IMR-90 (cell line): ENCODE data around the gene VASN. TPM values are rescaled to one million over a fixed set of nuclear protein-coding genes. Genes with fewer than 3 reads are reported as not detected.

ENCODE experiments used
- ATAC-seq: fragments of 200-7000 bp; cut with Tn5 transposase; 2 replicates; pipeline ENCODE4 v1.9.1; 2020; ENCODE audit warnings: low read depth, mild to moderate bottlenecking, moderate library complexity
- BruUV-seq: library from RNA; stranded (reverse); fragments of 400-500 nt; replicated peaks from 2 replicates; lab custom pipeline; 2021; lab: Mats Ljungman, UMichigan
- CTCF ChIA-PET: fragments of 300-600 bp; formaldehyde crosslinking; extraction: SDS; loops from one replicate; lab custom pipeline; 2021; ENCODE audit warnings: antibody characterized with exemption; lab: Yijun Ruan, JAX
- POLR2A ChIA-PET: fragments of 300-600 bp; sonication (Branson Sonifier 250); formaldehyde crosslinking; loops from one replicate; lab custom pipeline; 2022; ENCODE audit warnings: antibody characterized with exemption; ENCODE audit not compliant: unreplicated experiment; lab: Charles Lee
- DNase-seq: peaks from one replicate; pipeline ENCODE4 v3.0.0; 2013
- H2AFZ ChIP-seq: replicated peaks from 2 replicates; pipeline ENCODE3; 2013; ENCODE audit warnings: low read length, mild to moderate bottlenecking; ENCODE audit not compliant: poor library complexity
- H2AK5ac ChIP-seq: 2 replicates; pipeline ENCODE4 v1.6.1; 2013; ENCODE audit warnings: low read depth, low read length, inconsistent platforms
- H2AK9ac ChIP-seq: replicated peaks from 2 replicates; pipeline ENCODE3; 2013; ENCODE audit warnings: mild to moderate bottlenecking, low read depth, low read length, moderate library complexity; ENCODE audit not compliant: poor library complexity
- H2BK120ac ChIP-seq: 2 replicates; pipeline ENCODE4 v1.6.1; 2013; ENCODE audit warnings: low read depth, low read length, inconsistent platforms
- H2BK15ac ChIP-seq: 3 replicates; pipeline ENCODE4 v1.6.1; 2013; ENCODE audit warnings: low read depth, low read length, inconsistent platforms
- H2BK20ac ChIP-seq: 2 replicates; pipeline ENCODE4 v1.6.1; 2013; ENCODE audit warnings: low read depth, mild to moderate bottlenecking, inconsistent platforms, low read length, moderate library complexity
- H2BK5ac ChIP-seq: 2 replicates; pipeline ENCODE4 v1.6.1; 2013; ENCODE audit warnings: mild to moderate bottlenecking, low read depth, low read length, inconsistent platforms; ENCODE audit not compliant: poor library complexity, severe bottlenecking
- H3K14ac ChIP-seq: replicated peaks from 2 replicates; pipeline ENCODE4 v1.6.1; 2013; ENCODE audit warnings: low read depth, low read length, inconsistent platforms
- H3K18ac ChIP-seq: 2 replicates; pipeline ENCODE4 v1.6.1; 2013; ENCODE audit warnings: low read depth, low read length, control low read depth
- H3K23ac ChIP-seq: 2 replicates; pipeline ENCODE4 v1.6.1; 2013; ENCODE audit warnings: low read depth, low read length, inconsistent platforms
- H3K27ac ChIP-seq: 2 replicates; pipeline ENCODE4 v1.5.1; 2013; ENCODE audit warnings: mild to moderate bottlenecking, control low read depth, low read length; ENCODE audit not compliant: insufficient read depth
- H3K27me3 ChIP-seq: 2 replicates; pipeline ENCODE4 v1.6.1; 2013; ENCODE audit warnings: low read length; ENCODE audit not compliant: control insufficient read depth, insufficient read depth
- H3K36me3 ChIP-seq: 2 replicates; pipeline ENCODE4 v1.6.1; 2013; ENCODE audit warnings: low read length, mixed read lengths; ENCODE audit not compliant: control insufficient read depth, insufficient read depth
- H3K4ac ChIP-seq: 2 replicates; pipeline ENCODE4 v1.6.1; 2013; ENCODE audit warnings: low read depth, low read length, inconsistent platforms
- H3K4me1 ChIP-seq: 2 replicates; pipeline ENCODE4 v1.6.1; 2013; ENCODE audit warnings: low read length, mixed read lengths; ENCODE audit not compliant: control insufficient read depth, insufficient read depth
- H3K4me2 ChIP-seq: 2 replicates; pipeline ENCODE4 v1.6.1; 2013; ENCODE audit warnings: low read depth, mild to moderate bottlenecking, control low read depth, low read length, moderate library complexity
- H3K4me3 ChIP-seq: 2 replicates; pipeline ENCODE4 v1.5.1; 2013; ENCODE audit warnings: low read depth, mild to moderate bottlenecking, control low read depth, low read length, moderate library complexity; ENCODE audit not compliant: insufficient read depth
- H3K56ac ChIP-seq: 2 replicates; pipeline ENCODE4 v1.6.1; 2013; ENCODE audit warnings: low read length, inconsistent platforms; ENCODE audit not compliant: insufficient read depth; ENCODE audit errors: extremely low read depth
- H3K79me1 ChIP-seq, 2 experiments: 2 replicates each; pipeline ENCODE4 v1.6.1; 2013; ENCODE audit warnings: low read length in 2 of 2, inconsistent platforms in 1 of 2, low read depth in 1 of 2
- H3K9ac ChIP-seq: 2 replicates; pipeline ENCODE4 v1.6.1; 2013; ENCODE audit warnings: low read depth, low read length, control low read depth
- H3K9me1 ChIP-seq: 2 replicates; pipeline ENCODE4 v1.6.1; 2013; ENCODE audit warnings: low read length, inconsistent platforms; ENCODE audit not compliant: insufficient read depth
- H3K9me3 ChIP-seq: 2 replicates; pipeline ENCODE4 v1.6.1; 2013; ENCODE audit warnings: low read length; ENCODE audit not compliant: control insufficient read depth, insufficient read depth
- H4K20me1 ChIP-seq: 2 replicates; pipeline ENCODE4 v1.6.1; 2013; ENCODE audit warnings: low read length, inconsistent platforms; ENCODE audit not compliant: insufficient read depth
- H4K5ac ChIP-seq: 2 replicates; pipeline ENCODE4 v1.6.1; 2013; ENCODE audit warnings: mild to moderate bottlenecking, low read depth, low read length, control low read depth
- H4K8ac ChIP-seq, 2 experiments: 2 replicates each; pipeline ENCODE4 v1.6.1; 2013; ENCODE audit warnings: low read depth in 2 of 2, low read length in 2 of 2, control low read depth in 1 of 2, inconsistent platforms in 1 of 2
- H4K91ac ChIP-seq: 2 replicates; pipeline ENCODE4 v1.6.1; 2013; ENCODE audit warnings: low read depth, low read length, inconsistent platforms; ENCODE audit not compliant: insufficient read depth
- BHLHE40 ChIP-seq: fragments of 150-350 bp; IDR thresholded peaks from 2 replicates; pipeline ENCODE4 v1.6.1; 2016; ENCODE audit warnings: mild to moderate bottlenecking, low read depth, low read length
- CEBPB ChIP-seq: IDR thresholded peaks from 2 replicates; pipeline ENCODE4 v1.6.1; 2012; ENCODE audit warnings: low read depth, low read length, improper control_type of control experiment
- CHD1 ChIP-seq: IDR thresholded peaks from 2 replicates; pipeline ENCODE4 v1.6.1; 2012; ENCODE audit warnings: low read depth, low read length, improper control_type of control experiment
- FOS ChIP-seq: fragments of 150-350 bp; IDR thresholded peaks from 2 replicates; pipeline ENCODE4 v1.6.1; 2016; ENCODE audit warnings: low read depth, low read length
- MAFK ChIP-seq: IDR thresholded peaks from 2 replicates; pipeline ENCODE4 v1.6.1; 2012; ENCODE audit warnings: low read depth, low read length, improper control_type of control experiment
- MAZ ChIP-seq: IDR thresholded peaks from 2 replicates; pipeline ENCODE4 v1.6.1; 2012; ENCODE audit warnings: low read depth, mild to moderate bottlenecking, low read length, improper control_type of control experiment, moderate library complexity, borderline replicate concordance
- NFE2L2 ChIP-seq: fragments of 150-350 bp; IDR thresholded peaks from 2 replicates; pipeline ENCODE4 v1.6.1; 2016; ENCODE audit warnings: low read depth, mild to moderate bottlenecking, low read length
- POLR2A ChIP-seq: IDR thresholded peaks from 2 replicates; pipeline ENCODE4 v1.6.1; 2012; ENCODE audit warnings: mild to moderate bottlenecking, low read depth, low read length
- RAD21 ChIP-seq: IDR thresholded peaks from 2 replicates; pipeline ENCODE4 v1.6.1; 2012; ENCODE audit warnings: low read length, improper control_type of control experiment
- RCOR1 ChIP-seq: IDR thresholded peaks from 2 replicates; pipeline ENCODE4 v1.6.1; 2012; ENCODE audit warnings: mild to moderate bottlenecking, low read length, improper control_type of control experiment; ENCODE audit not compliant: insufficient replicate concordance
- RFX5 ChIP-seq: IDR thresholded peaks from 2 replicates; pipeline ENCODE4 v1.8.0; 2012; ENCODE audit warnings: low read depth, mild to moderate bottlenecking, low read length, moderate library complexity
- SMC3 ChIP-seq: fragments of 150-350 bp; IDR thresholded peaks from 2 replicates; pipeline ENCODE4 v1.6.1; 2016; ENCODE audit warnings: low read depth, mild to moderate bottlenecking, antibody characterized with exemption, low read length, moderate library complexity
- WGBS, 2 experiments: methylation state at CpG; one replicate each; pipeline versions ENCODE4 v1.1.5 to v1.1.7; 2013; ENCODE audit warnings: missing lambda C conversion rate in 2 of 2; ENCODE audit not compliant: insufficient read length in 1 of 2; ENCODE audit errors: extremely low coverage in 2 of 2; 5-methylcytosine and 5-hydroxymethylcytosine counted together
- dilution Hi-C: fragments of 300-500 bp; cut with HindIII; formaldehyde crosslinking; loops from one replicate; pipeline ENCODE4 v1.14.3; 2018; ENCODE audit warnings: low sequenced_read_pairs; ENCODE audit not compliant: unreplicated experiment
- in situ Hi-C: fragments of 300-500 bp; cut with MboI; formaldehyde crosslinking; loops from 3 replicates; pipeline ENCODE4 v1.14.3; 2019; ENCODE audit warnings: low sequenced_read_pairs, inconsistent platforms, mixed read lengths
- intact Hi-C: fragments of 100-400 bp; cut with micrococcal nuclease; formaldehyde crosslinking; loops from 2 replicates; pipeline ENCODE4 v1.10.0; 2022
- polyA plus RNA-seq, 3 experiments: library from polyadenylated mRNA; depleted of rRNA; stranded (reverse); fragments of >200 nt; gene quantifications; 2 replicates each; pipeline ENCODE4 v1.2.3, GENCODE V29; 2012; ENCODE audit warnings: low replicate concordance in 1 of 3
- total RNA-seq: library from RNA; depleted of rRNA; stranded (reverse); fragments of >200 nt; gene quantifications from 2 replicates; pipeline ENCODE4 v1.2.3, GENCODE V29; 2012
- TF ChIP-seq, protein P1 (sequence below): conservative IDR thresholded peaks from 2 replicates; pipeline ENCODE4 v1.5.1; 2012; ENCODE audit warnings: mild to moderate bottlenecking, low read depth, low read length, improper control_type of control experiment
- TF ChIP-seq, protein P2 (sequence below): fragments of 150-350 bp; IDR thresholded peaks from 2 replicates; pipeline ENCODE4 v1.6.1; 2016; ENCODE audit warnings: low read depth, mild to moderate bottlenecking, low read length, moderate library complexity, borderline replicate concordance
- TF ChIP-seq, protein P3 (sequence below): fragments of 150-350 bp; IDR thresholded peaks from 2 replicates; pipeline ENCODE4 v1.6.1; 2017; ENCODE audit warnings: mild to moderate bottlenecking, antibody characterized with exemption, low read length, low read depth

The VASN gene
- total and polyA plus RNA-seq, 2 of the 4 experiments (the other 2 are of a cell fraction): 9.3 to 87.2 TPM

DNA sequence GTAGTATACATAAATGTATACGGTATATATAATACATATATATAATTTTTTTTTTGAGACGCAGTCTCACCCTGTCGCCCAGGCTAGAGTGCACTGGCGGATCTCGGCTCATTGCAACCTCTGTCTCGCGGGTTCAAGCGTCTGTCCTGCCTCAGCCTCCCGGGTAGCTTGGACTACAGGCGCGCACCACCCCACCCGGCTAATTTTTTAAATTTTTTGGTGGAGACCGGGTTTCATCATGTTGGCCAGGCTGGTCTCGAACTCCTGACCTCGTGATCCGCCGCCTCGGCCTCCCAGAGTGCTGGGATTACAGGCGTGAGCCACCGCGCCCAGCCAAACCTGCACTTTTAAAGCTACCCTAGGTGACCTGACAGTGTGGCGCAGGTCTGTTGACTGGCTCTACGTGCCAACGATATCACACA is 21.3 kb upstream of the VASN start:
- Histone ChIP-seq H3K4me3 (peak overlapping the region; percentile 86), H3K27ac (peak overlapping the region; percentile 82), H2AK9ac (peak overlapping the region; percentile 90), H4K5ac (peak overlapping the region; percentile 33; the same call in 1 of the 2 replicates), H3K23ac (peak overlapping the region; percentile 98), H4K91ac (peak overlapping the region; percentile 53; the same call in 1 of the 2 replicates), H2BK15ac (no peak overlapping the region), H3K79me1 (peaks cover 19 to 51% of the 10 kb centered on the region in 2 experiments), H2BK120ac (peak overlapping the region; percentile 0; the same call in 1 of the 2 replicates), H3K56ac (peak overlapping the region; percentile 67), H3K27me3 (no peaks in the 10 kb centered on the region), H4K8ac (peak overlapping the region; percentile 36 to 82; a peak in 3 of 4 replicates), H3K9me3 (no peaks in the 10 kb centered on the region), H4K20me1 (peaks cover 40% of the 10 kb centered on the region), H2AK5ac (peak overlapping the region; percentile 99), H3K36me3 (no peaks in the 10 kb centered on the region; the same call in 1 of the 2 replicates), H3K18ac (peak overlapping the region; percentile 39; the same call in 1 of the 2 replicates), H3K9ac (peak overlapping the region; percentile 98), H3K4ac (peak overlapping the region; percentile 89), H3K4me1 (peaks cover 10% of the 10 kb centered on the region), H2BK5ac (peak overlapping the region; percentile 49), H2BK20ac (no peak overlapping the region), H3K14ac (peak overlapping the region; percentile 93), H2AFZ (peak overlapping the region; percentile 92), H3K4me2 (peak overlapping the region; percentile 99), H3K9me1 (peaks cover 12% of the 10 kb centered on the region; the same call in 1 of the 2 replicates)
- ATAC-seq: no peak
- TF ChIP-seq CEBPB (no peak), BHLHE40 (no peak), POLR2A (no peak), CHD1 (no peak), FOS (no peak), RCOR1 (no peak), SMC3 (no peak), RFX5 (no peak), RAD21 (no peak), MAZ (no peak), NFE2L2 (no peak), MAFK (no peak)
- TF ChIP-seq, protein P1, sequence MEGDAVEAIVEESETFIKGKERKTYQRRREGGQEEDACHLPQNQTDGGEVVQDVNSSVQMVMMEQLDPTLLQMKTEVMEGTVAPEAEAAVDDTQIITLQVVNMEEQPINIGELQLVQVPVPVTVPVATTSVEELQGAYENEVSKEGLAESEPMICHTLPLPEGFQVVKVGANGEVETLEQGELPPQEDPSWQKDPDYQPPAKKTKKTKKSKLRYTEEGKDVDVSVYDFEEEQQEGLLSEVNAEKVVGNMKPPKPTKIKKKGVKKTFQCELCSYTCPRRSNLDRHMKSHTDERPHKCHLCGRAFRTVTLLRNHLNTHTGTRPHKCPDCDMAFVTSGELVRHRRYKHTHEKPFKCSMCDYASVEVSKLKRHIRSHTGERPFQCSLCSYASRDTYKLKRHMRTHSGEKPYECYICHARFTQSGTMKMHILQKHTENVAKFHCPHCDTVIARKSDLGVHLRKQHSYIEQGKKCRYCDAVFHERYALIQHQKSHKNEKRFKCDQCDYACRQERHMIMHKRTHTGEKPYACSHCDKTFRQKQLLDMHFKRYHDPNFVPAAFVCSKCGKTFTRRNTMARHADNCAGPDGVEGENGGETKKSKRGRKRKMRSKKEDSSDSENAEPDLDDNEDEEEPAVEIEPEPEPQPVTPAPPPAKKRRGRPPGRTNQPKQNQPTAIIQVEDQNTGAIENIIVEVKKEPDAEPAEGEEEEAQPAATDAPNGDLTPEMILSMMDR: no peak
- TF ChIP-seq, protein P2, sequence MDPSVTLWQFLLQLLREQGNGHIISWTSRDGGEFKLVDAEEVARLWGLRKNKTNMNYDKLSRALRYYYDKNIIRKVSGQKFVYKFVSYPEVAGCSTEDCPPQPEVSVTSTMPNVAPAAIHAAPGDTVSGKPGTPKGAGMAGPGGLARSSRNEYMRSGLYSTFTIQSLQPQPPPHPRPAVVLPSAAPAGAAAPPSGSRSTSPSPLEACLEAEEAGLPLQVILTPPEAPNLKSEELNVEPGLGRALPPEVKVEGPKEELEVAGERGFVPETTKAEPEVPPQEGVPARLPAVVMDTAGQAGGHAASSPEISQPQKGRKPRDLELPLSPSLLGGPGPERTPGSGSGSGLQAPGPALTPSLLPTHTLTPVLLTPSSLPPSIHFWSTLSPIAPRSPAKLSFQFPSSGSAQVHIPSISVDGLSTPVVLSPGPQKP: no peak
- TF ChIP-seq, protein P3, sequence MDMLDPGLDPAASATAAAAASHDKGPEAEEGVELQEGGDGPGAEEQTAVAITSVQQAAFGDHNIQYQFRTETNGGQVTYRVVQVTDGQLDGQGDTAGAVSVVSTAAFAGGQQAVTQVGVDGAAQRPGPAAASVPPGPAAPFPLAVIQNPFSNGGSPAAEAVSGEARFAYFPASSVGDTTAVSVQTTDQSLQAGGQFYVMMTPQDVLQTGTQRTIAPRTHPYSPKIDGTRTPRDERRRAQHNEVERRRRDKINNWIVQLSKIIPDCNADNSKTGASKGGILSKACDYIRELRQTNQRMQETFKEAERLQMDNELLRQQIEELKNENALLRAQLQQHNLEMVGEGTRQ: no peak
- dilution Hi-C loops: no loop called here
- in situ Hi-C loops: no loop called here
- POLR2A ChIA-PET: no interaction called here
- intact Hi-C loops: loop anchor here (2.0 kb wide), 2 partner anchors 36 to 44 kb away; no protein-coding TSS in a partner anchor
- CTCF ChIA-PET: interaction anchor here (0.5 kb wide), 1 partner anchor 253 kb away, joined by 8 read pairs; no protein-coding TSS in a partner anchor
- whole genome bisulfite sequencing, 2 experiments: 32% methylated on average over 17 of the region's 24 CpGs; no CpG with 5 or more reads in 1 of the 2 experiments
- no peak for DNase-seq
- BruUV-seq: no TSS peak
